A673 (cell line): ENCODE measurements around the gene LEMD1. TPM values are rescaled to one million over a fixed set of nuclear protein-coding genes. Genes with fewer than 3 reads are reported as not detected.

ENCODE experiments used
- BruUV-seq: library from RNA; stranded (reverse); fragments of 400-500 nt; replicated peaks from 2 replicates; lab custom pipeline; 2021; lab: Mats Ljungman, UMichigan
- CTCF ChIA-PET: fragments of 300-600 bp; sonication (Branson Sonifier 250); formaldehyde crosslinking; loops from one replicate; lab custom pipeline; 2022; ENCODE audit warnings: antibody characterized with exemption; lab: Charles Lee
- POLR2A ChIA-PET: fragments of 300-600 bp; sonication (Branson Sonifier 250); formaldehyde crosslinking; loops from one replicate; lab custom pipeline; 2022; ENCODE audit warnings: antibody characterized with exemption; ENCODE audit not compliant: low non-redundant PET; lab: Charles Lee
- DNase-seq: peaks from one replicate; pipeline ENCODE4 v3.0.0-alpha.2; 2015; ENCODE audit warnings: low spot score
- H3K27ac ChIP-seq: fragments of 200-600 bp; sonication (generic); 2 replicates; pipeline ENCODE4 v1.5.1; 2016; ENCODE audit warnings: mixed run types, low read depth, mild to moderate bottlenecking, mixed read lengths, antibody characterized with exemption, low read length; ENCODE audit not compliant: poor library complexity, severe bottlenecking
- H3K27me3 ChIP-seq: fragments of 200-600 bp; sonication (generic); replicated peaks from 2 replicates; pipeline ENCODE4 v1.6.1; 2017; ENCODE audit warnings: mixed run types, low read depth, mild to moderate bottlenecking, mixed read lengths, antibody characterized with exemption, low read length; ENCODE audit not compliant: insufficient read depth, poor library complexity
- H3K36me3 ChIP-seq: fragments of 200-600 bp; sonication (generic); 2 replicates; pipeline ENCODE4 v1.6.1; 2016; ENCODE audit warnings: mixed run types, mild to moderate bottlenecking, mixed read lengths, antibody characterized with exemption, low read length; ENCODE audit not compliant: insufficient read depth, poor library complexity, severe bottlenecking
- H3K4me1 ChIP-seq: fragments of 200-600 bp; sonication (generic); 2 replicates; pipeline ENCODE4 v1.6.1; 2017; ENCODE audit warnings: mixed run types, mild to moderate bottlenecking, mixed read lengths, antibody characterized with exemption, low read length; ENCODE audit not compliant: insufficient read depth, poor library complexity, severe bottlenecking
- H3K4me3 ChIP-seq: fragments of 200-600 bp; sonication (generic); 2 replicates; pipeline ENCODE4 v1.5.1; 2016; ENCODE audit warnings: low read depth, mixed run types, mild to moderate bottlenecking, mixed read lengths, low read length; ENCODE audit not compliant: poor library complexity, severe bottlenecking
- H3K9me3 ChIP-seq: fragments of 200-600 bp; sonication (generic); 2 replicates; pipeline ENCODE4 v1.6.1; 2016; ENCODE audit warnings: mixed run types, low read depth, mild to moderate bottlenecking, mixed read lengths, antibody characterized with exemption, low read length; ENCODE audit not compliant: poor library complexity, severe bottlenecking
- EZH2 ChIP-seq: fragments of 200-600 bp; sonication (generic); IDR thresholded peaks from 2 replicates; pipeline ENCODE4 v1.6.1; 2017; ENCODE audit warnings: borderline replicate concordance, low read depth, mild to moderate bottlenecking, mixed read lengths, antibody characterized with exemption, low read length; ENCODE audit not compliant: poor library complexity, severe bottlenecking
- intact Hi-C: fragments of 100-400 bp; cut with micrococcal nuclease; formaldehyde crosslinking; loops from one replicate; pipeline ENCODE4 v1.10.0; 2022; ENCODE audit not compliant: unreplicated experiment
- total RNA-seq: library from RNA; stranded (reverse); gene quantifications from 2 replicates; pipeline ENCODE4 v1.2.3, GENCODE V29; 2021
- TF ChIP-seq, protein P1 (sequence below): fragments of 300-800, 200-600 bp; sonication (generic); conservative IDR thresholded peaks from 2 replicates; pipeline ENCODE4 v1.5.1; 2017; ENCODE audit warnings: low read depth, mild to moderate bottlenecking, antibody characterized with exemption, low read length, moderate library complexity, mixed read lengths

LEMD1 gene
- total RNA-seq, 1 experiment from 2014 or later = 1.5 TPM

DNA sequence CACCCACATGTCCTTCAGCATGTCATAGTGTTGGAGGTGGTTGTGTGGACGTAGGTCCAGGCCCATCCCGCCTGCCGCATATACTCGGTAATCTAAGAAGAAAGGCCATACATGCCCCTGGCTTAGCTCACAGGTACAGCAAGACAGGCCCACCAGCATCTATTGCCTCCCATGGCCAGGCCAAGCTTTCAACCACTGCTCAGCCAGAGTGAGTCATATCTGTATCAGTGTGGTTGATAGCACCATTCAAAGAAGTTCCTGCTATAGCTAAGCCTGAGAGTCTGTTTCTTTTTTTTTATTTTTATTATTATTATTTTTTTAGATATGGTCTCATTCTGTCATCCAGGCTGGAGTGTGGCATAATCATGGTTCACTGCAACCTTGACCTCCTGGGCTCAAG lies 82.1 kb downstream of the LEMD1 start:
- Histone ChIP-seq H3K27me3 (peaks cover 17% of the 10 kb centered on the region), H3K27ac (no peak overlapping the region), H3K9me3 (no peaks in the 10 kb centered on the region), H3K4me1 (peaks cover 4% of the 10 kb centered on the region), H3K36me3 (no peaks in the 10 kb centered on the region), H3K4me3 (no peak overlapping the region)
- ChIA-PET POLR2A (no interaction called here), CTCF (no interaction called here)
- DNase-seq = no peak
- intact Hi-C loops = no loop called here
- no TSS peak for BruUV-seq
- TF ChIP-seq EZH2 = no peak
- TF ChIP-seq, protein P1, sequence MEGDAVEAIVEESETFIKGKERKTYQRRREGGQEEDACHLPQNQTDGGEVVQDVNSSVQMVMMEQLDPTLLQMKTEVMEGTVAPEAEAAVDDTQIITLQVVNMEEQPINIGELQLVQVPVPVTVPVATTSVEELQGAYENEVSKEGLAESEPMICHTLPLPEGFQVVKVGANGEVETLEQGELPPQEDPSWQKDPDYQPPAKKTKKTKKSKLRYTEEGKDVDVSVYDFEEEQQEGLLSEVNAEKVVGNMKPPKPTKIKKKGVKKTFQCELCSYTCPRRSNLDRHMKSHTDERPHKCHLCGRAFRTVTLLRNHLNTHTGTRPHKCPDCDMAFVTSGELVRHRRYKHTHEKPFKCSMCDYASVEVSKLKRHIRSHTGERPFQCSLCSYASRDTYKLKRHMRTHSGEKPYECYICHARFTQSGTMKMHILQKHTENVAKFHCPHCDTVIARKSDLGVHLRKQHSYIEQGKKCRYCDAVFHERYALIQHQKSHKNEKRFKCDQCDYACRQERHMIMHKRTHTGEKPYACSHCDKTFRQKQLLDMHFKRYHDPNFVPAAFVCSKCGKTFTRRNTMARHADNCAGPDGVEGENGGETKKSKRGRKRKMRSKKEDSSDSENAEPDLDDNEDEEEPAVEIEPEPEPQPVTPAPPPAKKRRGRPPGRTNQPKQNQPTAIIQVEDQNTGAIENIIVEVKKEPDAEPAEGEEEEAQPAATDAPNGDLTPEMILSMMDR = no peak

DNA sequence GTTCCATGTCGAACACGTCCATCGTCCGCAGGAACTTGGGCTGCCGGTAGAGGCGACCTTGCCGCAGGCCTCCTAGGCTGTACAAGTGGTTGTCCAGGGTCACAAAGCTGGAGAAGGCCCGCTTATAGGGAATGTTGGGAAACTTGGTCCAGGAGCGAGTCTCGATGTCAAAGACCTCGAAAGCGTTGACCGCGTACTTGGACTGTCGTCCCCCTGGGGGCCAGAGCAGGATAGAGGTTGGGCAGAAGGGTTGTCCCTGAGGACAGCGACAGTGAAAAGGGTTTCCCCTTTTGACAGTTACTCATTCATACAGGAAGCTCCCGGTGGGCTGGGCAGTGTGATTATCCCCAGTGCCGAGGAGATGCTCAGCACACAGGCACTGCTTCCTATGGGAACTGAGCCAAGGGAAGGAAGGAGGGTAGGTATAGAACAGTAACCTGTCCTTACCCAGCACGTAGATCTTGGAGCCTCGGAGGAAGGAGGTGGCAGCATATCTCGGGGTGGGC lies 82.6 kb downstream of the LEMD1 start:
- POLR2A ChIA-PET = no interaction called here
- no TSS peak for BruUV-seq
- peaks cover 13% of the 10 kb centered on the region for H3K27me3 ChIP-seq

DNA sequence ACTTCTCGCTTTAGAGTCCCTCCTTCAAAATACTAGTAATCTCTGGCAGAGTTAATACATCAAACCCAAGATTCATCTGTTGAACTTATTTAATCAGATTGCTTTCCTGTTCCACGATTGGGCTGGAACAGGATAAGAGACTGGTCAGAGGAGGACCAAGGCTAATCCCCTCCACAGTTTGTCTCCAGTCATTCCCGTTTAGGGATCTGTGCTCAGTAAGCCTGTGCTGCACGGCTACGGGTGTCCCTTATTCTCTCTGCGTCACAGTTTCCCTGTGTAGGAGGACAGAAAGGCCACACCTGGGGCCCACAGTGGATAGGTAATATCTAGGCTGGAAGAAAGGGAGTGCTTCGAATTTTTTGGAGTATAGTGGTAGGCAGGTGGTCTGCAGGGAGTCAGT lies 83.8 kb downstream of the LEMD1 start:
- ChIA-PET CTCF (no interaction called here), POLR2A (no interaction called here)
- intact Hi-C loops = no loop called here
- Histone ChIP-seq H3K4me1 (no peaks in the 10 kb centered on the region), H3K9me3 (no peaks in the 10 kb centered on the region), H3K27me3 (peaks cover under 1% of the 10 kb centered on the region), H3K27ac (no peak overlapping the region), H3K36me3 (no peaks in the 10 kb centered on the region), H3K4me3 (no peak overlapping the region)
- TF ChIP-seq, protein P1 = no peak
- no peak for TF ChIP-seq EZH2
- DNase-seq = no peak
- no TSS peak for BruUV-seq

More for the DNA sequence above, 82.6 kb downstream of the LEMD1 start:
- Histone ChIP-seq H3K27ac (no peak overlapping the region), H3K9me3 (no peaks in the 10 kb centered on the region), H3K36me3 (no peaks in the 10 kb centered on the region), H3K4me1 (peaks cover 4% of the 10 kb centered on the region), H3K4me3 (no peak overlapping the region)
- CTCF ChIA-PET = no interaction called here
- intact Hi-C loops = no loop called here
- TF ChIP-seq, protein P1 = no peak
- TF ChIP-seq EZH2 = no peak
- DNase-seq = no peak
